ENCODE data around the gene DNAH14. TPM values are rescaled to one million over a fixed set of nuclear protein-coding genes. Genes with fewer than 3 reads are reported as not detected.

Gene DNAH14
- total and polyA plus RNA-seq, 2 of the 8 experiments (the other 6 are each of a cell fraction or from before 2014, with no cell fraction given) = 8.4 to 40.7 TPM

DNA sequence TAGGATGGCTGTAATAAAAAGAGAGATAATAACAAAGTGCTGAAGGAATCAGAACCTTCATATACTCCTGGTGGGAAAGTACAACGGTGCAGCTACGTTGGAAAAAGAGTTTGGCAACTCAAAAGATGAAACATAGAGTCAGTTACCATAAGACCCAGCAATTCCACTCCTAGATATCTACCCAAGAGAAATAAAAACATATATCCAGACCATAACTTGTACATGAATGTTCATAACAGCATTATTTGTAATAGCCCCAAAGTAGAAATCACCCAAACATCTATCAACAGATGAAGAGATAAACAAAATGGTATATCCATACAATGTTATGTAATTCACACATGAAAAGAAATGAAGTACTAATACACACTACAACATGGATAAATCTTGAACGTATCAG, 30.5 kb upstream of the DNAH14 start:
- 90% methylated on average over 3 of the region's 3 CpGs; no CpG with 5 or more reads in 1 of the 2 experiments for WGBS, 2 experiments (ENCODE audit: extremely low coverage in 1 of 2, insufficient coverage in 1 of 2, insufficient read length in 1 of 2, insufficient replicate concordance in 2 of 2, low coverage in 1 of 2, low lambda C conversion rate in 2 of 2, missing lambda C conversion rate in 1 of 2)
- no peak overlapping the region for H3K56ac ChIP-seq (replicated peaks; ENCODE audit: insufficient read length, low read depth, low read length)
- DNase-seq (ENCODE audit: low read depth in 1 of 2, low spot score in 2 of 2) (no peak), FAIRE-seq (no peak)
- no peaks in the 10 kb centered on the region for H3K79me1 ChIP-seq (ENCODE audit: low read depth, low read length)
- H4K20me1 ChIP-seq (replicated peaks in 1 of 2; ENCODE audit: control insufficient read depth in 1 of 2, insufficient read depth in 2 of 2, low read length in 2 of 2) = no peaks in the 10 kb centered on the region
- no peak overlapping the region for H3K9ac ChIP-seq (replicated peaks in 1 of 4; ENCODE audit: extremely low read depth in 1 of 4, low read depth in 3 of 4, low read length in 3 of 4)
- H4K5ac ChIP-seq (ENCODE audit: insufficient read length, low read depth, low read length) = no peak overlapping the region
- no peaks in the 10 kb centered on the region for H3K79me2 ChIP-seq (ENCODE audit: control insufficient read depth in 1 of 2, insufficient read depth in 2 of 2, low read length in 2 of 2)
- no peaks in the 10 kb centered on the region for H3K23me2 ChIP-seq (ENCODE audit: low read depth, low read length)
- ChIA-PET POLR2A (ENCODE audit: partially characterized antibody) (no interaction called here), CTCF (ENCODE audit: partially characterized antibody) (interaction anchor here (0.6 to 6.3 kb wide), 2 partner anchors 23 to 393 kb away, joined by 3 to 50 read pairs; no protein-coding TSS in a partner anchor)
- no peak overlapping the region for H4K91ac ChIP-seq (replicated peaks; ENCODE audit: insufficient read length, low read length)
- no peak overlapping the region for H3K23ac ChIP-seq (ENCODE audit: insufficient read length)
- no peak overlapping the region for H3K14ac ChIP-seq (ENCODE audit: insufficient read length)
- H2BK5ac ChIP-seq (ENCODE audit: low read depth, low read length) = no peak overlapping the region
- H2AFZ ChIP-seq (ENCODE audit: low read length) = no peak overlapping the region
- H2BK120ac ChIP-seq (replicated peaks; ENCODE audit: low read depth, low read length) = no peak overlapping the region
- no peak overlapping the region for H3K4ac ChIP-seq (replicated peaks; ENCODE audit: insufficient read length, low read depth, low read length)
- no peak overlapping the region for H3K27ac ChIP-seq (ENCODE audit: low read depth, low read length)
- no peak overlapping the region for H2BK20ac ChIP-seq (ENCODE audit: low read length)
- H3K4me2 ChIP-seq (ENCODE audit: insufficient read depth in 1 of 2, low read depth in 2 of 2, low read length in 2 of 2) = no peak overlapping the region
- no peak overlapping the region for H4K8ac ChIP-seq (ENCODE audit: extremely low read depth, insufficient read depth, low read length)
- no peak overlapping the region for H2BK12ac ChIP-seq (ENCODE audit: low read depth, low read length)
- H3K4me1 ChIP-seq (replicated peaks in 1 of 4; ENCODE audit: control insufficient read depth in 3 of 4, insufficient read depth in 4 of 4, low read length in 3 of 4) = no peaks in the 10 kb centered on the region
- H3K27me3 ChIP-seq (replicated peaks in 1 of 4; ENCODE audit: control insufficient read depth in 3 of 4, extremely low read depth in 1 of 4, insufficient read depth in 3 of 4, low read length in 3 of 4) = no peaks in the 10 kb centered on the region
- H3K9me3 ChIP-seq (ENCODE audit: insufficient read depth in 2 of 2, low read depth in 1 of 2, low read length in 1 of 2) = no peaks in the 10 kb centered on the region
- no peak overlapping the region for H2AK5ac ChIP-seq (ENCODE audit: low read depth, low read length)
- H3K18ac ChIP-seq (ENCODE audit: extremely low read depth, low read length) = no peak overlapping the region
- no peak overlapping the region for H3K4me3 ChIP-seq (ENCODE audit: extremely low read depth in 1 of 4, insufficient read depth in 2 of 4, low read depth in 3 of 4, low read length in 4 of 4)
- no peaks in the 10 kb centered on the region for H3K36me3 ChIP-seq (ENCODE audit: control insufficient read depth in 2 of 4, insufficient read depth in 4 of 4, low read length in 3 of 4)
- H2BK15ac ChIP-seq (ENCODE audit: low read length) = no peak overlapping the region
- no peak for TF ChIP-seq RBBP5 (IDR thresholded peaks at IDR 0.05; ENCODE audit: borderline replicate concordance, low read depth, low read length)

Measured in H1 (cell line).